Measurements from ENCODE around the gene DNAJC5.
"Not testable (repeated sequence)": the region's sequence is repeated elsewhere in the genome, so short reads cannot be mapped to it uniquely, and the experiment has no call there.

The DNAJC5 gene

GRCh38 chr20:63863021-63863797 lies 31.7 kb upstream of the DNAJC5 start:
- H3K4me1 ChIP-seq (ENCODE audit: insufficient read depth, low read length), result peaks cover 21% of the 10 kb centered on the region
- H3K27me3 ChIP-seq (ENCODE audit: insufficient read depth, low read length), result no peaks in the 10 kb centered on the region
- H3K27ac ChIP-seq (ENCODE audit: low read length), result peak overlapping the region; percentile 50

GRCh38 chr20:63863798-63864544 lies 31.0 kb upstream of the DNAJC5 start:
- peaks cover 13% of the 10 kb centered on the region for H3K4me1 ChIP-seq (ENCODE audit: insufficient read depth, low read length)
- H3K9ac ChIP-seq (ENCODE audit: low read depth, low read length), result peak overlapping the region; percentile 95
- peak overlapping the region; percentile 88 for H3K4me3 ChIP-seq (ENCODE audit: low read length)
- H3K27ac ChIP-seq (ENCODE audit: low read length), result peak overlapping the region; percentile 82
- no peaks in the 10 kb centered on the region for H3K27me3 ChIP-seq (ENCODE audit: insufficient read depth, low read length)
- no peaks in the 10 kb centered on the region for H3K9me3 ChIP-seq (ENCODE audit: insufficient read depth, low read depth, low read length)
- peaks cover 24% of the 10 kb centered on the region for H3K36me3 ChIP-seq (ENCODE audit: insufficient read depth, low read depth, low read length)

More at GRCh38 chr20:63863021-63863797, 31.7 kb upstream of the DNAJC5 start:
- no peaks in the 10 kb centered on the region for H3K9me3 ChIP-seq (ENCODE audit: insufficient read depth, low read depth, low read length)
- peaks cover 16% of the 10 kb centered on the region; the same call in 1 of the 2 replicates for H3K36me3 ChIP-seq (ENCODE audit: insufficient read depth, low read depth, low read length)
- H3K9ac ChIP-seq (ENCODE audit: low read depth, low read length), result peak overlapping the region; percentile 95; the same call in 1 of the 2 replicates
- H3K4me3 ChIP-seq (ENCODE audit: low read length), result peak overlapping the region; percentile 88

- peaks cover 7% of the 10 kb centered on the region; the same call in 1 of the 2 replicates for H3K4me1 ChIP-seq (ENCODE audit: insufficient read depth, low read length)
- no peaks in the 10 kb centered on the region for H3K9me3 ChIP-seq (ENCODE audit: insufficient read depth, low read depth, low read length)
- H3K27me3 ChIP-seq (ENCODE audit: insufficient read depth, low read length), result no peaks in the 10 kb centered on the region
- peak overlapping the region; percentile 95 for H3K9ac ChIP-seq (ENCODE audit: low read depth, low read length)
- peaks cover 30% of the 10 kb centered on the region for H3K36me3 ChIP-seq (ENCODE audit: insufficient read depth, low read depth, low read length)
- H3K4me3 ChIP-seq (ENCODE audit: low read length), result peak overlapping the region; percentile 88
- H3K27ac ChIP-seq (ENCODE audit: low read length), result peak overlapping the region; percentile 82
Observed at GRCh38 chr20:63864545-63864977, 30.4 kb upstream of the DNAJC5 start.

GRCh38 chr20:63864978-63865640 lies 29.8 kb upstream of the DNAJC5 start, which contains the start of gene TPD52L2:
TPD52L2 (plus strand) TSS chr20:63865270; CDS start chr20:63865366, 96 bp downstream.
- Histone ChIP-seq H3K4me3 (ENCODE audit: low read length) (peak within 1 kb of the TSS; percentile 88), H3K36me3 (ENCODE audit: insufficient read depth, low read depth, low read length) (peaks cover 35% of the 10 kb centered on the region), H3K27me3 (ENCODE audit: insufficient read depth, low read length) (no peaks in the 10 kb centered on the region), H3K9ac (ENCODE audit: low read depth, low read length) (peak within 1 kb of the TSS; percentile 95), H3K4me1 (ENCODE audit: insufficient read depth, low read length) (peaks cover 7% of the 10 kb centered on the region; the same call in 1 of the 2 replicates), H3K27ac (ENCODE audit: low read length) (peak within 1 kb of the TSS; percentile 82), H3K9me3 (ENCODE audit: insufficient read depth, low read depth, low read length) (no peaks in the 10 kb centered on the region)

GRCh38 chr20:63867042-63867441 lies 27.9 kb upstream of the DNAJC5 start:
- not testable (repeated sequence) for H3K27me3 ChIP-seq (ENCODE audit: insufficient read depth, low read length); H3K9me3 ChIP-seq (ENCODE audit: insufficient read depth, low read depth, low read length); H3K9ac ChIP-seq (ENCODE audit: low read depth, low read length); H3K4me3 ChIP-seq (ENCODE audit: low read length); H3K4me1 ChIP-seq (ENCODE audit: insufficient read depth, low read length); H3K27ac ChIP-seq (ENCODE audit: low read length)
- H3K36me3 ChIP-seq (ENCODE audit: insufficient read depth, low read depth, low read length), result peaks cover 50% of the 10 kb centered on the region

- Histone ChIP-seq H3K9me3 (ENCODE audit: insufficient read depth, low read depth, low read length) (no peaks in the 10 kb centered on the region), H3K4me1 (ENCODE audit: insufficient read depth, low read length) (peaks cover 4% of the 10 kb centered on the region; the same call in 1 of the 2 replicates), H3K36me3 (ENCODE audit: insufficient read depth, low read depth, low read length) (peaks cover 46% of the 10 kb centered on the region), H3K9ac (ENCODE audit: low read depth, low read length) (no peak overlapping the region), H3K4me3 (ENCODE audit: low read length) (no peak overlapping the region), H3K27me3 (ENCODE audit: insufficient read depth, low read length) (no peaks in the 10 kb centered on the region), H3K27ac (ENCODE audit: low read length) (no peak overlapping the region)
Observed at GRCh38 chr20:63868264-63868663, 26.7 kb upstream of the DNAJC5 start.

GRCh38 chr20:63873477-63873971 lies 21.4 kb upstream of the DNAJC5 start:
- Histone ChIP-seq H3K36me3 (ENCODE audit: insufficient read depth, low read depth, low read length) (peaks cover 81% of the 10 kb centered on the region), H3K4me3 (ENCODE audit: low read length) (no peak overlapping the region), H3K9me3 (ENCODE audit: insufficient read depth, low read depth, low read length) (no peaks in the 10 kb centered on the region), H3K27ac (ENCODE audit: low read length) (no peak overlapping the region), H3K4me1 (ENCODE audit: insufficient read depth, low read length) (no peaks in the 10 kb centered on the region), H3K9ac (ENCODE audit: low read depth, low read length) (no peak overlapping the region), H3K27me3 (ENCODE audit: insufficient read depth, low read length) (no peaks in the 10 kb centered on the region)

- not testable (repeated sequence) for H3K4me1 ChIP-seq (ENCODE audit: insufficient read depth, low read length); H3K27me3 ChIP-seq (ENCODE audit: insufficient read depth, low read length); H3K9ac ChIP-seq (ENCODE audit: low read depth, low read length); H3K4me3 ChIP-seq (ENCODE audit: low read length); H3K27ac ChIP-seq (ENCODE audit: low read length); H3K9me3 ChIP-seq (ENCODE audit: insufficient read depth, low read depth, low read length)
- peaks cover 81% of the 10 kb centered on the region for H3K36me3 ChIP-seq (ENCODE audit: insufficient read depth, low read depth, low read length)
Observed at GRCh38 chr20:63874241-63874640, 20.7 kb upstream of the DNAJC5 start.

GRCh38 chr20:63876489-63877036 lies 18.4 kb upstream of the DNAJC5 start:
- H3K4me1 ChIP-seq (ENCODE audit: insufficient read depth, low read length), result no peaks in the 10 kb centered on the region
- H3K27me3 ChIP-seq (ENCODE audit: insufficient read depth, low read length), result no peaks in the 10 kb centered on the region
- no peak overlapping the region for H3K9ac ChIP-seq (ENCODE audit: low read depth, low read length)
- peaks cover 63% of the 10 kb centered on the region for H3K36me3 ChIP-seq (ENCODE audit: insufficient read depth, low read depth, low read length)
- H3K4me3 ChIP-seq (ENCODE audit: low read length), result no peak overlapping the region
- H3K27ac ChIP-seq (ENCODE audit: low read length), result no peak overlapping the region
- H3K9me3 ChIP-seq (ENCODE audit: insufficient read depth, low read depth, low read length), result no peaks in the 10 kb centered on the region

GRCh38 chr20:63877755-63878470 lies 17.0 kb upstream of the DNAJC5 start:
- Histone ChIP-seq H3K4me1 (ENCODE audit: insufficient read depth, low read length) (no peaks in the 10 kb centered on the region), H3K36me3 (ENCODE audit: insufficient read depth, low read depth, low read length) (peaks cover 65% of the 10 kb centered on the region), H3K9ac (ENCODE audit: low read depth, low read length) (no peak overlapping the region), H3K27me3 (ENCODE audit: insufficient read depth, low read length) (no peaks in the 10 kb centered on the region), H3K9me3 (ENCODE audit: insufficient read depth, low read depth, low read length) (no peaks in the 10 kb centered on the region), H3K27ac (ENCODE audit: low read length) (no peak overlapping the region), H3K4me3 (ENCODE audit: low read length) (no peak overlapping the region)

Measured in iPS-20b (cell line).